Umbilical cord (tissue), 1 donor: ENCODE data around the gene CERS4. TPM values are rescaled to one million over a fixed set of nuclear protein-coding genes. Genes with fewer than 3 reads are reported as not detected.

ENCODE experiments used
- total RNA-seq: library from RNA; depleted of rRNA; stranded (reverse); fragments of >200 nt; gene quantifications from one replicate; pipeline ENCODE4 v1.2.3, GENCODE V29; 2014; ENCODE audit warnings: low replicate concordance; ENCODE audit not compliant: insufficient read depth

CERS4 gene
- total RNA-seq, 1 donor from 2014 or later: 17.8 TPM

Other genes starting within 250 kb of the CERS4 start
- 16.1 TPM for gene ELAVL1, start 203.7 kb upstream of the CERS4 start, total RNA-seq
- gene CCL25, start 156.6 kb upstream of the CERS4 start, total RNA-seq: not detected
- under 0.01 TPM for gene FBN3, start 59.8 kb upstream of the CERS4 start, total RNA-seq
- gene CD320, start 99.0 kb downstream of the CERS4 start, total RNA-seq: 4.1 TPM
- not detected for gene NDUFA7, start 112.0 kb downstream of the CERS4 start, total RNA-seq
- gene RPS28, start 112.1 kb downstream of the CERS4 start, total RNA-seq: 424 TPM
- 3.9 TPM for gene KANK3, start 133.9 kb downstream of the CERS4 start, total RNA-seq
- 5.3 TPM for gene ANGPTL4, start 154.8 kb downstream of the CERS4 start, total RNA-seq
- gene RAB11B, start 181.0 kb downstream of the CERS4 start, total RNA-seq: 42.6 TPM
- gene MARCHF2, start 203.9 kb downstream of the CERS4 start, total RNA-seq: 77.0 TPM
- gene HNRNPM, start 235.6 kb downstream of the CERS4 start, total RNA-seq: 109 TPM